ENCODE results near the gene POLN.

Gene POLN

DNA sequence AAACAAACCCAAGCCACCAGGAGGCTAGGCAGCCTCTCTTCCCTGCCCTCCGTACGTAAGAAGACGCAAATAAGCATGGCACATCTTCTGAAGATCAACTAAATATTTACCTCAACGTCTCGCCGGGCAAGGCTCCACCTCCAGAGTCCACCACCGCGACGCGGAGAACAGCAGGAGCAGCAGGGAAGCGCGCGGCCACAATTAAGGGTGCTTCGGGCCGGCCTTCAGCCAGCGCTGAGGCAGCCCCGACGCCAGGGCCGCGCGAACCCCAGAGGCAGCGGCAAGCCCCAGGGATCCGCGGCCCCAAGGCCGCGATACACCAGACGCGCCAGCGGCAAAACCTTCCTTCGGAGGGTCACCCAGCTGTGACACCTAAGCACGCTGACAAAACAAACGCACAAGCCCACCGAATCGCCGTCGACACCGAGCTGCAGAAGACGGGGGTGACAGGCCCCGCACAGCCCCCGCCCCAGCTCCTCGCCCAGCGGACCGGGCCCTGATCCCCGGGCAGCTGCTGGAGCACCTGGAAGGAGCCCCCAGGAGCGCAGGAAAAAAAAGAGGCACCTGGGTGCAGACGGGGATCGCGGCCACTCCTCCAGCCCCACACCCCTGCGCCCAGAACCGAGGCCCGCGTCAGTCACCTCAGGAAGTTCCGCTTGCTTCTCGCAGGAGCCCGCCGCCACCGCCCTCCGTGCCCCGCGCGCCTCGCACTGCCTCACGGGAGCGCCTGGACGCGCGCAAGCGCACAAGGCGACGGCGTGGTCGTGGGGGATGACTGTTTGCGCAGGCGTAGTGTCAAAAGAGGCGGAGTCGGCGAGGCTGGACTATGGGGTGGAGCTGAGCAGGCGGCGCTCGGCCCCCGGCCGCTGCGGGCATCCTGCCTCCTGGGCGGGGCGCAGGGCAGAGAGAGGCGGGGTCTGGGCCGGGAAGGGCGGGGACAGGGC is at the start of gene POLN, which contains the start of gene HAUS3:
TSS of gene POLN (minus strand) at position 712 of the 944 bp plus-strand sequence. CDS start 12,890 bp downstream, outside the sequence.
TSS of gene HAUS3 (minus strand) at position 712 of the 944 bp plus-strand sequence. CDS start 1,175 bp downstream, outside the sequence.
- DNase-seq, result peak; percentile 19

DNA sequence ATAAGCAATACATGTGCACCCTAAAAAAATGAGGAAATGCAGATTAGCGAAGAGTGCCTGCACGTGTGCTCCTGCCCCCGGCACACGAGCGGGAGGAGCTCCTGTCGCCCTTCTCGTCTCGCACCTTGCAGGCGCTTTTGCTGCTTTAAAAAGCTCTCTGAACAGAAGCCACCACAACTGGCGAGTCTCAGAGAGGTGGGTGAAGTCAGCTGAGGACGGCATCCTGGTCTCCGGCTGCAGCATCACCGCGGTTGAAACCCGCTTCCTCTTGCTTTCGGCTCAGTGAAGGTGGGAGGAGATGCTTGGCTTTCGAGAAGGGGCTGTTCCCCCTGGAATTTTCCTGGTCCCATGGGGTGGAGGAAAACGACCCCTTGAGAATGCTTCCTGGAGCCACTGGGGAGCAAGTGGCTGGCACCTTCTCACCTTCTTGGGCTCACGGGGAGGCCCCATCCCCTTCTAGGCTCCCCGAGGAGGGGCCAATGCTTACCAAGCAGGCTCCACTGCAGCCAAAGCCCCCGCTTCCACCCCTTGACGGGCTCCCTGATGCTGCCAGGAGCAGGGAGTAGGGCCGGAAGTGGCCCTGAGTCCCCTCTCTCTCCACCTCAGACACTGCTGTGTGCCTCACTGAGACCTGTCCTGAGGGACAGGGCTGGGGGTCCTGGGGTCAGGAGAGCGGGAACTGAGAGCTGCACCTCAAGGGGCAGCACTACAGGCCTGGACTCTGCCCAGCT is 49.2 kb upstream of the POLN start:
- no peak for DNase-seq

DNA sequence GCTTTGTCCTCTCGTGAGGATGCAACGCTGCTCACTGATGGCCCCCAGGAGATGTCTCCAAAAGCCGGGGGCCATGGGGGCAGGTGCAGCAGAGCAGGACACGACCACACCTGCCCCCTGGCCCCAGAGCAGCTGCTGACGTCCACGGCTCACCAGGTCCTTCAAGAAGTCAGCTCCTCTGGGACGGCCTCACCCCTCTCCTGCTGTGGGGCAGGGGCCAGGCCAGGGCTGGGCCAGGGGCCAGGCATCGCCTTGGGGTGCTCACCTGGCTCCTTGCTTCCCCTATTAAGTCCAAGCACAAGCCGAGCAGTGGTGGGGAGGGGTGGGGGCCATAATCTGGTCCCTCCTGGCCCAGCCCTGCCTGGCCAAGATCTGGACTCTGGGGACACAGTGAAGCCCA is 48.6 kb upstream of the POLN start:
- DNase-seq, result no peak

DNA sequence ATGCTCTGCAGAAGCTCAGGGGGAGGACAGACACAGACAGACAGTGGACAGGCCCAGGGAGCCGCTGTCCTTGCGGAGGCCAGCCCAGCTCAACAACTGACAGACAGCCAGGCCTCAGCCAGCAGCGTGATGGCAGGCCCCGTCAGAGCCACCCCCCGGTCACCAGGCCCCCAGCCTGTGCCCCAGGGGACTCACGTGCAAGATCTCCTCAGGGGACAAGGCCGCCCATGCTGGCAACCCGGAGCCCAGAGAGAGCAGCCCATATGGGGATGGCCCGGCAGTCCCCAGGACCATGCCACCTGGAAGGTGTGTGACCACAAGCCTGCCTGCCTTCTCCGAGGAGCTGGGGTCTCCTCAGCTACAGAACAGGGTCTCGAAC is 48.0 kb upstream of the POLN start:
- DNase-seq, result no peak

DNA sequence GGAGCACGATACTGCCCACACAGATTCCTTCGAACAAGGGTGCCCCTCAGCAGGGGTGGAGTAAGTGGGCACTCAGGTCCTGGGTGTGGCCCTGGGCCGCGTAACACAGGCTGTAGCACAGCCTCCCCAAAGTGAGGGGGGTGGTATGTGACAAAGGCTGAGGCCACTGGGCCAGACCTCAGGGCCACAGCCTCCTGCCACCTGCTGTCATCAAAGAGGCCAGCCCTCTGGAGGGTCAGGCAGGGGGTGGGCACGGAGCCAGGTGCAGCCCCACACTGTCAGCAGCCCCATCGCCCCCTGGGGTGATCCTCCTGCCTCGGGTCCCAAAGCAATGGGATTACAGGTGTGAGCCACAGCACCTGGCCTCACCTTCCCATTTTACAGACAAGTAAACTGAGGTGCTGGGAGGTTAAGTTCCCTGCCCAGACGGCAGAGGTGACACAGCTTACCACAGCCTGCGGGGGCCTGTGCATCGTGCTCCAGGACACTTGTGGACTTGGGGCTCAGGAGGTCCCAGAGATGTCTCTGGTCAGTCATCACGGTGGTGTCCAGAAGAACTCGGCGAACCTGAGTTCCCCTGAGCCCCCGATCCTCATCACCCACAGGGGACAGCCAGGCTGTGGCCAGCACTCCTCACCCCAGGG is 47.5 kb upstream of the POLN start:
- DNase-seq, result no peak

DNA sequence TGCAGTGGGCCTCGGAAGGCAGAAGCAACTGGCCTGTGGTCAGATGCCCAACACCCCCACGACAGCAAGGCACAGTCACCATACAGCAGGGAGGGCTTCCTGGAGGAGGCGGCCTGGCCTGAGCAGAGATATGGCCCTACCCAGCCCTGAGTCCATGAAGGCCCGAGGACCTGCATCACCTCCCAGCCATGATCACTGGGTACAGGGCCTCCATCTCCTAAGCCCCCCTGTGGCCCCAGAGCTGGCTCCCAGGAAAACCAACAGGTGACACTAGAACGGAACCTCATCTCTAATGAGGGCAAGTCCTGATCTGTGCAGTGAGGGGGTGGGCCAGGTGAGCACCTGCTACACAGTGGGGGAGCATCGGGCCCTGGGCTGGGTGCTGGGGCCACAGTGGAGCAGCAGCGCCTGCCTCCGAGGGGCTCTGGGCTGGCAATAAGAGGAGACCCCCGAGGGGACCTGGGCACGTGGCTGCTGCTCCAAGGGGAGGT is 46.2 kb upstream of the POLN start:
- DNase-seq, result no peak

DNA sequence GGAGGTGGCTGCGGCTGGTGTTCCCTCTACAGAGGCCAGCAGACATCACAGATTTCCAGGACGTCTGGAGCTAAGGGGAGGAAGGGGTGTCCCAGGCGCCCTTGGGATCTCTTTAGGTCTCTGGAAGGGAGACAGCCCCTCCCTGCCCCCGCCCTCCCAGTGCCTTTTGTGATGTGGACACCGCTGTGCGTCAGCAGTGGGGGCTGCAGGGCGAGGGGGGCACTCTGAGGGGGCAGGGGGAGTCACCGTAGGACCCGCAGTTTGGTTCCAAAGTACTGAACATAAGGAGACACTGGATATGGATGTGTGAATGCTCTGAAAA is 45.6 kb upstream of the POLN start:
- no peak for DNase-seq

DNA sequence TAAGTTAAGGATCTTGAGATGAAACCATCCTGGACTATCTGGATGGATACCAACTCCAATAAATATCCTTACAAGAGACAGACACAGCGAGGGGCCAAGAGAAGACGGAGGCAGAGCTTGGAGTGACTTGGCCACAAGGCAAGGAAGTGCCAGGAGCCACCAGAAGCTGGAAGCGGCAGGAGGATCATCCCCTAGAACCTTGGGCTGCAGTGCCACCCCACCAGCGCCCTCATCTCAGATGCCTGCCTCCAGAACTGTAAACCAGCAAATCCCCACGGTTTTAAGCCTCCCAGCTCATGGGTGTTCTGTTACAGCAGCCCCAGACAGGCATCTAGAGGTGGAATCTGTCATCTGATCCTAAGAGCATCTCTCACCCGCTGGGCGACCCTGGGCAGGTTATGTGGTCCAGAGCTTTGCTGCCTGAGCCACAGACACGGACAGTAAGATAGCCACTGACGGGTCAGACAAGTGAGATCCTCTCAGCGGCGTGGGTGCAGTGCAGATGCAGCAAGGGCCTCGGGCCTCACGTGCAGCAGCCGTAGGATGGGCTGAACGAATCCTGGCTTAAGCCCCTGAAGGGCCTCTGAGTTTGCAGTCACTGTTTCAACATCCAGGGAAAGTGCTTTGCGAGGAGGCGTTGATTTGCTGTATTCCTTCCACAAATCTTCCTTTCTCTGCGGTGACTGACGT is 45.1 kb upstream of the POLN start:
- DNase-seq, result no peak

DNA sequence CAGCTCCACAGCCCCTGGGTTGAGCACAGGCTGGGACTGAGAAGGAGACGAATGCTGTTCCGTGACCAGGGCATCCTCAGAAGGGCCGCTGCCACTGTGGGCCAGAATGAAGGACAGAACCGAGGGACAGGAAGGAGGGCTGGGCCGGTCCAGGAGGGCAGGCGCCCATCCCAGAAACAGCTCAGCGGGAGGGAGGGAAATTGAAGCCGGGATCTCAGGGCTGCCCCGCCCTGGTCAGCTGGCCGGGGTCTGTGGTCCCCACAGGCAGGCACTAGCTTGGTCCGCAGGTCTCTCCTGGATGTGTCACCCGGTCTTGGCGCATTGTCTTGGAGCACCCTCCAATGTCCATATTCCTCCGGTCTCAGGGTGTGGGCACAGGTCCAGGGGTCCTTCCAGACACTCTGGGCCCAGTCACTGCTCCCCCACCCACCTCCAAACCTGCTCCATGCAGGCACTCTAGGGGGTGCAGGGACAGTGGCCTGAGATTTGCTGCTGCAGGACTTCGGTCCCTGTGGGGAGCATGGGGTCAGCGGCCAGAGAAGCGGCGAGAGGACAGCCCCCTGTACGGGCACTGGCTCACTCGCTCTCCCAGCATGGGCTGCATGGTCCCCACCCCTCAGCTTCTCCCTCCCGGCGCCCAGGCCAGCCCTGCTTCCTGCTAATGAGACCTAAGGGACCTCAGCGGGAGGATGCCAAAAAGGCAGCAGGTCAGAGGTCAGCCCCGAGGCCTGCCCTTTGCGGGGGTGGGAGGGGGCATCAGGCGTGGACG is 43.9 kb upstream of the POLN start:
- no peak for DNase-seq

DNA sequence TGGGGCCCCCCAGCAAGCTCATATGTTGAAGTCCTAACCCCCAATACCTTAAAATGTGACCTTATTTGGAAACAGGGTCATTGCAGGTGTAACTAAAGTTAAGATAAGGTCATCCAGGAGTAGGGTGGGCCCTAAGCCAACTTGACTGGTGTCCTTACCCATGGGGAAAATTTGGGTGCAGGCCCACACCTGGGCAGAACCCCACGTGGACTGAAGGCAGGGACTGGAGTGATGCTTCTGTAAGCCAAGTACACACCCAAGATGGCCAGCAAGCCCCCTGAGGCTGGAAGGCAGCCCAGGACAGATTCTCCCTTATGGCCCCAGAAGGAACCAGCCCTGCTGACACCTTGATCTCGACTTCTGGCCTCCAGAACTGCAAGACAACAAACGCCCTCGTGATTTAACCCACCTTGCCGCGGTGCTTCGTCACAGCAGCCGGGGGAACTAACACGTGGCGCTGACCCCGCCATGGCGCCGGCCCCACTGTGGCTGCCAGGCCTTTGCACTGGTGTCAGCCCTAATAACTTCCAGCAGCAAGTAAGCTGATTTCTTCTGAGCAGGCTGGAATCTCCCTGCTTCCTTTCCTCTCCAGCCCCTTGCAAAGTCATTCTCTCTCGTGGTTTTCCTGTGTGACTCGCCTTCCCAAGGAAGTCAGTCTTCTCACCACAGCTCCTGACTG is 43.2 kb upstream of the POLN start:
- no peak for DNase-seq

DNA sequence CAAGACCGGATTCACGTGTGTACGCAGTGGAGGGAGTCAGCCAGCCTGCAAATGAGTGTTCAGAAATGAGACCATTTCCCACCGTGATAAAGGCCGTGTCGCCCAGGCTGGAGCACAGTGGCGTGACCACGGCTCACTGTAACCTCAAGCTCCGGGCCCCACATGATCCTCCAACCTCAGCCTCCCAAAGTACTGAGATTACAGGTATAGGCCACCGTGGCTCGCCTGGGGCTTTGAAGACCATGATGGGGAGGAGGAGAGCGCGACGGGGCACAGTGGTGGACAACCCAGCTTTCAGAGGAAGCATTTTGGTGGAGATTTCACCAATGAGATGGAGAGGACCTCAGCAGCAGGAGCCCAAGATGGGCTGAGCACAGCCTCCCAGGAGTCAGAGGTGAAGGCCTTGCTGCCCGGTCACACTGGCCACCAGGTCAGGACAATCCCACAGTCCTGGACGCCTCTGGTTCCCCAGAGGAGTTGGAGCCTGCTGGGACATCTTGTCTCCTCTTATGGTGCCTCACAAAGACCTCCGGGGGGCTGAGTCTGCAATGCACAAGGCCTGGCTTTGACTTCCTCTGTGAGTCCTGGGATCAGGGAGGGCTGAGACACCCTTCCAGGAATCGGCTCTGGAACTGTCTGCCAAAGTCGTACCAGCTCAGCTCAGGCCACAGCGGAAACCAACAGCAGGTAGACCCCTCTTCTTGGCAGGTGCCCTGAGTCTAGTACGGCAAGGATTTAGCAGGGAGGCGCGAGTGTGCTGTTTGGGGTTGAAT is 42.4 kb upstream of the POLN start:
- DNase-seq, result no peak

DNA sequence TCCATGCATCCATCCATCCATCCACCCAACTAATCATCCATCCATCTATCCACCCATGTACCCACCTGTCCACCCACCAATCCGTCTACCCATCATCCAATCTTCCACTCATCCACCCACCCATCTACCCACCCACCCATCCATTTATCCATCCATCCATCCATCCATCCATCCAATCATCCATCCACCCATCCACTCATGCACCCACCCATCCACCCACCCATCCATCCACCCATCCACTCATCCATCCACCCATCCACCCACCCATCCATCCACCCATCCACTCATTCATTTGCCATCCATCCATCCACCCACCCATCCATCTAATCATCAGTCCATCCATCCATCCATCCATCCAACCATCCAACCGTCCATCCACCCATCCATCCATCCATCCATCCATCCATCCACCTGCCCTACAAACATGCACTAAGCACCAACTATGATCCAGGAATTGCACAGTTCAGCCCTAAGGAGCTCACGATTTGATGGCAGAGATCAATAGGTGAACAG is 41.3 kb upstream of the POLN start:
- no peak for DNase-seq

DNA sequence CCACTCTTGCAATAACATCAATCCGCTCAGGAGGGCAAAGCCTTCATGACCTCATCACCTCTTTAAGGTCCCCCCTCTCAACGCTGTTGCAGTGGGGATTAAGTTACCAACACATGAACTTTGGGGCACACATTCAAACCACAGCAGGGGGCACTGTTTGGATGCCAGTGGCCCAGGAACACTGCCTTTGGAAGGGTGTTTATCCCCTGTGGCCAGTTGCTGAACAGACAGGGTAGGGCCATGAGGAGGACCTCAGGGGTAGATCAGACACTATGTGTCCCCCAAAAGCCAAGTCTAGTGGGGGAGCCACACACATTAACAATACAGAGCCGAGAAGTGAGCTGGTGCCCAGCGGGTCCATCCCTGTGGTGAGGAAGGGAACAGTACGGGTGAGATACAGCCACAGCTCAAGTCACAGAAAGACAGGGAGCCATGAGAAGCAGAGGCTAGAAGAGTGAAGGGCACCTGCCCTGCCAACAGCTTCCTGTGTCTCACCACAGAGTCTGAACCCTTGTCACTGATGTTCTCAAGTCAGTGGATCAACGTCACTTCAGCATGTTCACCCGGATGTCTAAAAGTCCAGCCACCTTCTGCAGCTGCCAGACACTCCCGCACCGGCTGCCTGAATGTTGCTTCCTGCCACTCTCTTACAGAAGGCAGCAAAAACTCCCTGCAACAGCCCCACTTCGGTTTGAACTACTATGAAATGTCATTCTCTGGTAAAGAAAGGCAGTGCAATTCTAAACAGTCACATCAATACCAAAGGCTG is 39.8 kb upstream of the POLN start:
- DNase-seq, result no peak

DNA sequence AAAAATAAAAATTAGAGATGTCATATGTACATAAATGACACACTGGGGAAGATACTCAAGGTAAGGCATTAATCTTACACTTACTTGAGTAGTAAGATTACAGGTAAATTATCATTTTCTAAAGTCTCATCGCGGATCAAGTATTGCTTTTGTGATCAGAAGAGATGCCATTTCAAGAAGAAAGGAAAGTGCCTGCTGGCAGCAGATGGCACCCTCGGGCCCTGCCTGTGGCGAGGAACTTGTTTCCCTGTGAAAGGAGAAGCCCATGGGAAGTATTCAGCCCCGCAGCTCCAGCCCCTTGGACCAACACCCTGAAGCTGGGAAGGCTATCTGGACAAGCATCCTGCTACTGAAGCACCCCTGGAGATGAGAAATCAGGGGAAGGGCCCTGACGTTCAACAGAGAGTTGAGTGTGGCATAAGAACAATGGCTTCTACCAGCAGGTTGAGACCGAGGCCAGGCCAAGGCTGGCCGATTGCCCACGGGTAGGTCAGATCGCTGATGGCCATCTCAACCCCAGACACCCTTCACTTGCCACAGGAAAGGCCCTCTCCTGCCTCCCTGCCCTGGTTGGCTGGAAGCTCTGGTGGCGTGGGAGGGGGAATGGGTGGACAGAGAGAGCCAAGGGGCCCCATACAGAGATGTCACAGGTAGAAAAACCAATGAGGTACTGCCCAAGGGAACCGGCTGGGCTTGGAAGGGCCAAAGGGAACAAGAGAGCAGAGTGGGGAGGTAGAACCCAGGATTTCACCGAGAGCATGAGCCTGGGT is 38.8 kb upstream of the POLN start:
- no peak for DNase-seq

DNA sequence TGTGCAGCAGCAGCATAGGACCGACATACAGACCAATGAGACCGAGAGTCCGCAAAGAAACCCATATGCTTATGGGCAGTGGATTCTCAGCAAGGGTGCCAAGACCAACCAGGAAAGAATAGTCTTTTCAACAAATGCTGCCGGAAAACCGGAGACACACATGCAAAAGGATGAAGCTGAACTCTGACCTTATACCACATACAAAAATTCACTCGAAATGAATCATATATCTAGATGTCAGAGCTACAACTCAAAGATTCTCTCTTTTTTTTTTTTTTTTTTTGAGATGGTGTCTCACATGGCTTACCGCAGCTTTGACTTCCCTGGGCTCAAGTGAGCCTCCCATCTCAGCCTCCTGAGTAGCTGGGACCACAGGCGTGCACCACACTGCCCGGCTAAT is 36.0 kb upstream of the POLN start:
- DNase-seq, result no peak

DNA sequence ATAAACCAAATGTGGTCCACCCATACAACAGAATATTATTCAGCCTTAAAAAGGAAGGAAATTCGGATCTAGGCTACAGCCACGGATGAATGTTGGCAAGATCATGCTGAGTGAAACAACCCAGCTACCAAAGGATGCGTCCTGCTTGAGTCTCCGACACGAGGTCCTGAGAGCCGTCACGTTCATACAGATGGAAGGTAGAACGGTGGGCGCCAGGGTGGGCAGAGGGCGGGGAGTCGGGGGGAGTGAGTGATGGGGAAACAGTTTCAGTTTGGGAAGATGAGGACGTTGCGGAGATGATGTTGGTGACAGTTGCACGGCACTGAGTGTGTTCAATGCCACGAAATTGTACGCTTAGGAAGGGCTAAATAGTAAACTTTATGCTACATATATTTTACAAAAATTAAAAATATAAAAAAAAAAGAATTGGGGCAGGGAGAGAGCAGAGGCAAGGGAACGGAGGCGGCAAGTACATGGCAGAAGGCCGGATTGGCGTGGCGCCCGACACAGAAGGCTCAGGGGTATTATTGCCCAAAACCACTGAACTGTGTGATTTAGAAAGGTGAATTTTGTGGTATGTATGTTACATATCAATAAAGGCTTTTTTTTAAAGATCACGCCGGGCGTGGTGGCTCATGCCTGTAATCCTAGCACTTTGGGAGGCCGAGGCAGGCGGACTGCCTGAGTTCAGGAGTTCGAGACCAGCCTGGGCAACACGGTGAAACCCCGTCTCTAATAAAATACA is 34.8 kb upstream of the POLN start:
- no peak for DNase-seq

DNA sequence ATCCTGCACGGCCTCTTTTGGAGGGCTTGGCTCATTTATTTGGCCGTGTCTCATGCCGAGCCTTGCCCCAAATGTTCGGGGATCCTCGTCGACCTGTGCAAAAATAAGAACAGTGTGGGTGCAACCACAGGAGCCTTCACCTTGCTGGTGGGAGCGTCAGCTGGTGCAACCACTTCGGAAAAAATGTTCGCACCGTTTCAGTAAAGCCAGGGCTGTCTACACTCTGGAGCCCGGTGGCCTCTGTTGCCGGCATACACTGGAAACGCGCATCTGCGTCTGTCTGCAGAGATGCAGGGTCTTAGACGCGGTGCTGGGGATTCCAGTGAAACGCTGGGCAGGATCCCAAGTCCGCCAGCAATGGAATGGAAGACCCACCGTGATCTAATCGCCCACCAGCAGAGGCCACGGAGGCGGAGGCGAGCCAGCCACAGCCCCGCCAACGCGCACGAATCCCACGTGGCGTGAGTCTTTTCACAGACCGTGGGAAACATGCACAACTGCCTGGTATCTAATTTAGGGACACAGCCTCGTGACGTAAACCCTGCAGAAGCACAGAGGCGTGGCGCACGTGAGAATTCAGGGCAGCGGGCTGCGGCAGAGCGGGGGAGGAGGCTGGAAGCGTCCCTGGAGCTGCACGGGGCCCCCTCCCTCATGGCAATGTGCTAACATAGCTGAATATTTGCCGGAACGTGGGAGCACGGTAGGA is 33.8 kb upstream of the POLN start:
- no peak for DNase-seq

All from NCI-H748 treated with DMSO at 0.1 percent for 48 hours (cell line).